ENCODE results near the gene HIBCH. TPM values are rescaled to one million over a fixed set of nuclear protein-coding genes. Genes with fewer than 3 reads are reported as not detected.

Gene HIBCH
- total and polyA plus RNA-seq, 2 of the 13 experiments (the other 11 are each of a cell fraction or from before 2014, with no cell fraction given), result 18.8 to 49.5 TPM

GRCh38 chr2:190313880-190314279, 5.7 kb downstream of the HIBCH start (continued):
- no peak for TF ChIP-seq RFXAP (CRISPR knock-in tag; IDR thresholded peaks at IDR 0.05; ENCODE audit: borderline replicate concordance)
- TF ChIP-seq, protein P1, sequence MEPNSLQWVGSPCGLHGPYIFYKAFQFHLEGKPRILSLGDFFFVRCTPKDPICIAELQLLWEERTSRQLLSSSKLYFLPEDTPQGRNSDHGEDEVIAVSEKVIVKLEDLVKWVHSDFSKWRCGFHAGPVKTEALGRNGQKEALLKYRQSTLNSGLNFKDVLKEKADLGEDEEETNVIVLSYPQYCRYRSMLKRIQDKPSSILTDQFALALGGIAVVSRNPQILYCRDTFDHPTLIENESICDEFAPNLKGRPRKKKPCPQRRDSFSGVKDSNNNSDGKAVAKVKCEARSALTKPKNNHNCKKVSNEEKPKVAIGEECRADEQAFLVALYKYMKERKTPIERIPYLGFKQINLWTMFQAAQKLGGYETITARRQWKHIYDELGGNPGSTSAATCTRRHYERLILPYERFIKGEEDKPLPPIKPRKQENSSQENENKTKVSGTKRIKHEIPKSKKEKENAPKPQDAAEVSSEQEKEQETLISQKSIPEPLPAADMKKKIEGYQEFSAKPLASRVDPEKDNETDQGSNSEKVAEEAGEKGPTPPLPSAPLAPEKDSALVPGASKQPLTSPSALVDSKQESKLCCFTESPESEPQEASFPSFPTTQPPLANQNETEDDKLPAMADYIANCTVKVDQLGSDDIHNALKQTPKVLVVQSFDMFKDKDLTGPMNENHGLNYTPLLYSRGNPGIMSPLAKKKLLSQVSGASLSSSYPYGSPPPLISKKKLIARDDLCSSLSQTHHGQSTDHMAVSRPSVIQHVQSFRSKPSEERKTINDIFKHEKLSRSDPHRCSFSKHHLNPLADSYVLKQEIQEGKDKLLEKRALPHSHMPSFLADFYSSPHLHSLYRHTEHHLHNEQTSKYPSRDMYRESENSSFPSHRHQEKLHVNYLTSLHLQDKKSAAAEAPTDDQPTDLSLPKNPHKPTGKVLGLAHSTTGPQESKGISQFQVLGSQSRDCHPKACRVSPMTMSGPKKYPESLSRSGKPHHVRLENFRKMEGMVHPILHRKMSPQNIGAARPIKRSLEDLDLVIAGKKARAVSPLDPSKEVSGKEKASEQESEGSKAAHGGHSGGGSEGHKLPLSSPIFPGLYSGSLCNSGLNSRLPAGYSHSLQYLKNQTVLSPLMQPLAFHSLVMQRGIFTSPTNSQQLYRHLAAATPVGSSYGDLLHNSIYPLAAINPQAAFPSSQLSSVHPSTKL (CRISPR knock-in tag; IDR thresholded peaks at IDR 0.05), result 0 out of 2 replicates have a peak, but pooled peaks have one; percentile 15
- TF ChIP-seq, protein P2, sequence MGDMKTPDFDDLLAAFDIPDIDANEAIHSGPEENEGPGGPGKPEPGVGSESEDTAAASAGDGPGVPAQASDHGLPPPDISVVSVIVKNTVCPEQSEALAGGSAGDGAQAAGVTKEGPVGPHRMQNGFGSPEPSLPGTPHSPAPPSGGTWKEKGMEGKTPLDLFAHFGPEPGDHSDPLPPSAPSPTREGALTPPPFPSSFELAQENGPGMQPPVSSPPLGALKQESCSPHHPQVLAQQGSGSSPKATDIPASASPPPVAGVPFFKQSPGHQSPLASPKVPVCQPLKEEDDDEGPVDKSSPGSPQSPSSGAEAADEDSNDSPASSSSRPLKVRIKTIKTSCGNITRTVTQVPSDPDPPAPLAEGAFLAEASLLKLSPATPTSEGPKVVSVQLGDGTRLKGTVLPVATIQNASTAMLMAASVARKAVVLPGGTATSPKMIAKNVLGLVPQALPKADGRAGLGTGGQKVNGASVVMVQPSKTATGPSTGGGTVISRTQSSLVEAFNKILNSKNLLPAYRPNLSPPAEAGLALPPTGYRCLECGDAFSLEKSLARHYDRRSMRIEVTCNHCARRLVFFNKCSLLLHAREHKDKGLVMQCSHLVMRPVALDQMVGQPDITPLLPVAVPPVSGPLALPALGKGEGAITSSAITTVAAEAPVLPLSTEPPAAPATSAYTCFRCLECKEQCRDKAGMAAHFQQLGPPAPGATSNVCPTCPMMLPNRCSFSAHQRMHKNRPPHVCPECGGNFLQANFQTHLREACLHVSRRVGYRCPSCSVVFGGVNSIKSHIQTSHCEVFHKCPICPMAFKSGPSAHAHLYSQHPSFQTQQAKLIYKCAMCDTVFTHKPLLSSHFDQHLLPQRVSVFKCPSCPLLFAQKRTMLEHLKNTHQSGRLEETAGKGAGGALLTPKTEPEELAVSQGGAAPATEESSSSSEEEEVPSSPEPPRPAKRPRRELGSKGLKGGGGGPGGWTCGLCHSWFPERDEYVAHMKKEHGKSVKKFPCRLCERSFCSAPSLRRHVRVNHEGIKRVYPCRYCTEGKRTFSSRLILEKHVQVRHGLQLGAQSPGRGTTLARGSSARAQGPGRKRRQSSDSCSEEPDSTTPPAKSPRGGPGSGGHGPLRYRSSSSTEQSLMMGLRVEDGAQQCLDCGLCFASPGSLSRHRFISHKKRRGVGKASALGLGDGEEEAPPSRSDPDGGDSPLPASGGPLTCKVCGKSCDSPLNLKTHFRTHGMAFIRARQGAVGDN (CRISPR knock-in tag; IDR thresholded peaks at IDR 0.05), result no peak
- TF ChIP-seq ZNF12 (CRISPR knock-in tag; IDR thresholded peaks at IDR 0.05), result no peak
- no peak for TF ChIP-seq RELA (CRISPR knock-in tag; IDR thresholded peaks at IDR 0.05)
- no peak for TF ChIP-seq ZNF773 (CRISPR knock-in tag; IDR thresholded peaks at IDR 0.05; ENCODE audit: borderline replicate concordance)
- TF ChIP-seq, protein P3, sequence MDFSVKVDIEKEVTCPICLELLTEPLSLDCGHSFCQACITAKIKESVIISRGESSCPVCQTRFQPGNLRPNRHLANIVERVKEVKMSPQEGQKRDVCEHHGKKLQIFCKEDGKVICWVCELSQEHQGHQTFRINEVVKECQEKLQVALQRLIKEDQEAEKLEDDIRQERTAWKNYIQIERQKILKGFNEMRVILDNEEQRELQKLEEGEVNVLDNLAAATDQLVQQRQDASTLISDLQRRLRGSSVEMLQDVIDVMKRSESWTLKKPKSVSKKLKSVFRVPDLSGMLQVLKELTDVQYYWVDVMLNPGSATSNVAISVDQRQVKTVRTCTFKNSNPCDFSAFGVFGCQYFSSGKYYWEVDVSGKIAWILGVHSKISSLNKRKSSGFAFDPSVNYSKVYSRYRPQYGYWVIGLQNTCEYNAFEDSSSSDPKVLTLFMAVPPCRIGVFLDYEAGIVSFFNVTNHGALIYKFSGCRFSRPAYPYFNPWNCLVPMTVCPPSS (IDR thresholded peaks at IDR 0.05), result no peak
- no peak for TF ChIP-seq SIN3B (IDR thresholded peaks at IDR 0.05; ENCODE audit: low read length)
